ENCODE measurements around the gene MRPS9. TPM values are rescaled to one million over a fixed set of nuclear protein-coding genes. Genes with fewer than 3 reads are reported as not detected.

Gene MRPS9
- total RNA-seq: 18.7 TPM

DNA sequence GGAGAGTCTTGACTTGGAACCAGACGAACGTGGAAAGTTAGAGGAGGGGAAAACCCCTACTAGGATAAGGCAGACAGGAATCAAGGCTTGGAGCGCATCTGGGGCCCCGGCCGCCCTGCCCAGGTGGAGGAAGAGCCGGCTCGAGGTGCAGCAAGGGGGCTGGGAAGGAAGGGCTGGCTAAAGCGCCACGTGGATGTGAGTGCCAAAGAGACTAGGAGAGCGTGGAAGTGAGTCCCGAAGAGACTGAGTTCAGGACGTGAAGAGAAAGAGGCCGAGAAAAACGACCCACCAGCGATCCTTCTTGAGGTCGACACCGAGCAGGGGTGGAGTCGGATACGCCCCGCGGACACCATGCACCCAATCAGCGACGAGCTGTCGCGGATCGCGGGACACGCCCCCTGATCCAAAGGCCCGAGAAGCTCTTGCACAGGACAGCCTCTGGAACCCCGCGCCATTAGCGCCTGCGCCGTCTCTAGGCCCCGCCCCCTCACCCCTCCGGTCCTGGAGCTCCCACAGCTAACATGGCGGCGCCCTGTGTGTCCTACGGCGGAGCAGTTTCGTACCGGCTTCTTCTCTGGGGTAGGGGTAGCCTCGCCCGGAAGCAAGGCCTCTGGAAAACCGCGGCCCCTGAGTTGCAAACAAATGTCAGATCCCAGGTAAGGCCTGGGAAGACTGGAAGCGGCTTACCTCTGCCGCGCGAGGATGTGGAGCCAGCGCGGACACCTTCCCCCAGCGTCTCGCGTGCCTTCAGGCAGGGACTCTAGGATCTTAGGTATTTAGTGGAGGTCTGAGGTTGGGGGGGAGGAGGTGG lies at the start of gene MRPS9:
TSS of gene MRPS9 (plus strand) at position 498 of the 811 bp plus-strand sequence. CDS start at position 522, 24 bp downstream.
- Histone ChIP-seq H3K9me3 (no peaks in the 10 kb centered on the region), H3K27me3 (no peaks in the 10 kb centered on the region), H3K4me1 (peaks cover 0 to 3% of the 10 kb centered on the region in 2 donors), H3K27ac (peak within 1 kb of the TSS; percentile 73 to 82), H3K36me3 (no peaks in the 10 kb centered on the region), H3K4me3 (peak within 1 kb of the TSS; percentile 85 to 89)
- peak; percentile 95 to 98 for DNase-seq (ENCODE audit: low spot score in 2 of 2)
- TF ChIP-seq, protein P1, sequence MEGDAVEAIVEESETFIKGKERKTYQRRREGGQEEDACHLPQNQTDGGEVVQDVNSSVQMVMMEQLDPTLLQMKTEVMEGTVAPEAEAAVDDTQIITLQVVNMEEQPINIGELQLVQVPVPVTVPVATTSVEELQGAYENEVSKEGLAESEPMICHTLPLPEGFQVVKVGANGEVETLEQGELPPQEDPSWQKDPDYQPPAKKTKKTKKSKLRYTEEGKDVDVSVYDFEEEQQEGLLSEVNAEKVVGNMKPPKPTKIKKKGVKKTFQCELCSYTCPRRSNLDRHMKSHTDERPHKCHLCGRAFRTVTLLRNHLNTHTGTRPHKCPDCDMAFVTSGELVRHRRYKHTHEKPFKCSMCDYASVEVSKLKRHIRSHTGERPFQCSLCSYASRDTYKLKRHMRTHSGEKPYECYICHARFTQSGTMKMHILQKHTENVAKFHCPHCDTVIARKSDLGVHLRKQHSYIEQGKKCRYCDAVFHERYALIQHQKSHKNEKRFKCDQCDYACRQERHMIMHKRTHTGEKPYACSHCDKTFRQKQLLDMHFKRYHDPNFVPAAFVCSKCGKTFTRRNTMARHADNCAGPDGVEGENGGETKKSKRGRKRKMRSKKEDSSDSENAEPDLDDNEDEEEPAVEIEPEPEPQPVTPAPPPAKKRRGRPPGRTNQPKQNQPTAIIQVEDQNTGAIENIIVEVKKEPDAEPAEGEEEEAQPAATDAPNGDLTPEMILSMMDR (IDR thresholded peaks at IDR 0.05): no peak
- intact Hi-C loops (cut with DNase I): loop anchor here (2.0 to 5.0 kb wide), 2 partner anchors 185 to 300 kb away; partner anchors contain the start of gene C2orf49

DNA sequence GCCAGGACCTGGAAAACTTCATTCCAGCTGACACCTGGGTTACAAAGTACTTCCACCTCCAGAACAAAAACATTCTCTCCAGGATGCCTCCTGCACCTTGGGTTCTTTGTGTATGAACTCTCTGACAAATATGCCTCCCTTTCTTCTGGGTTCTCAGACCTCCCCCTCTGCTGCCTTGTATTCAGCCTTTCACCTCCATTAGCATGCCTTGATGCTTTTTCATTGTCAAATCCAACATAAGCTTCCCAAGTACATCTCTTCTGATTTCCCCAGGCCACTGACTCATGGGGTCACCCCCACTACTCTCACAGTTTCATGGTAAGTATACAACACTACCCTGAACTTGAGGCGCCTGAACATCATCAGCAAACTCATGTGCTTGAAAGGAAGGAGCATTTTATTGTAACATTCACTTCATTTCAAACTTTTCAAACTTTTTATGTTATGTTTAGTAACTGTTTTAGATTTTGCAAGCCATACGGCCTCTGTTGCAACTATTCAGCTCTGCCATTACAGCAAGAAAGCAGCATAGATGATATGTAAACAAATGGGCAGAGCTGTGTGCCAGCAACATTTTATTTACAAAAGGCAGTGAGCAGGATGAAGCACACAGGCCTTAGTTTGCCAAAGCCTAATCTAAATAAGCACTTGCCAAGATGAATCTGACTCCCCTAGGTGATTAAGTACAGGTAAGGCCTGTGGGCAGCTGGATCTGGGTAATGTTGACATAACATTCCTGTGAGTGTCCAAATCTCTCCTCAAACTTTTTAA lies 32.5 kb upstream of the MRPS9 start:
- H3K27ac ChIP-seq: no peak overlapping the region
- TF ChIP-seq, protein P1 (IDR thresholded peaks at IDR 0.05): no peak
- no peaks in the 10 kb centered on the region for H3K4me1 ChIP-seq
- intact Hi-C loops (cut with DNase I): no loop called here
- DNase-seq (ENCODE audit: low spot score in 2 of 2): no peak
- no peaks in the 10 kb centered on the region for H3K27me3 ChIP-seq
- no peaks in the 10 kb centered on the region for H3K9me3 ChIP-seq
- no peaks in the 10 kb centered on the region for H3K36me3 ChIP-seq
- no peak overlapping the region for H3K4me3 ChIP-seq

DNA sequence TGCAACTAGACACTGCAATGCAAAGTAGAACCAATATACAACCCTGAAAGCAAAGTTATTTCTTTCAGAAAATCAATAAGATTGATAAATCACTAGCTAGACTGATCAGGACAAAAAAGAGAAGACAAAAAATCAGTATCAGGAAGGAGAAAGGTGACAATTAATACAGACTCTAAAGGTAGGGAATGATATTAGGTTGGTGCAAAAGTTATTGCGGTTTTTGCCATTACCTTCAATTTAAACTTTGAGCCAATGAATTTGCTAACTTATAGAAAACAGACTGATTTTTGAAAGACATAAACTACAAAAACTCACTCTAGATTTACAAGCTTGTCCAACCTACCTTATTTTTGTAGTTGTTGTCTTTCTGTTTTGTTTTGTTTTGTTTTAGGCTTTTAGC lies 30.5 kb upstream of the MRPS9 start:
- Histone ChIP-seq H3K9me3 (peaks cover 0 to 8% of the 10 kb centered on the region in 2 donors), H3K36me3 (no peaks in the 10 kb centered on the region), H3K27ac (no peak overlapping the region), H3K4me3 (no peak overlapping the region), H3K27me3 (no peaks in the 10 kb centered on the region), H3K4me1 (no peaks in the 10 kb centered on the region)
- TF ChIP-seq, protein P1 (IDR thresholded peaks at IDR 0.05): no peak
- DNase-seq (ENCODE audit: low spot score in 2 of 2): no peak
- intact Hi-C loops (cut with DNase I): no loop called here

DNA sequence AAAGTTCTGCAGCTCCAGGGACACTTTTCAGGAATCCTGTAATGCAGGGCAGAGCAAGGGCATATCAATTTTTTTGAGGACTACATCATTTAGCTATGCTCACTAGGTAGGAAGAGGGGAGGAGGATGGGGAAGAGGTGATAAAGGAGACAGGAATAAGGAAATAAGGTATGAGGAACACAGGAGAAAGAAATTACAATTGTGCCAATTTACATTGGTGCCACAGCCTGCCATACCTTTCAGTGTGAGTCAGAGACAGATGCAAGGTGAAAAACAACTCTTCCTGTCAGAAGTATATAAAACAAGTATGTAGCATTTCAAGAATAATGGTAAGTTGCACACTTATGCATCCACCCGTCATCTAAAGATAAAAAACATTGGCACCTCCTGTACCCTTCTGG lies 5.4 kb upstream of the MRPS9 start:
- H3K27me3 ChIP-seq: no peaks in the 10 kb centered on the region
- intact Hi-C loops (cut with DNase I): no loop called here
- no peak overlapping the region for H3K27ac ChIP-seq
- H3K36me3 ChIP-seq: no peaks in the 10 kb centered on the region
- no peaks in the 10 kb centered on the region for H3K9me3 ChIP-seq
- TF ChIP-seq, protein P1 (IDR thresholded peaks at IDR 0.05): no peak
- no peak for DNase-seq (ENCODE audit: low spot score in 2 of 2)
- H3K4me3 ChIP-seq: no peak overlapping the region
- no peaks in the 10 kb centered on the region for H3K4me1 ChIP-seq

DNA sequence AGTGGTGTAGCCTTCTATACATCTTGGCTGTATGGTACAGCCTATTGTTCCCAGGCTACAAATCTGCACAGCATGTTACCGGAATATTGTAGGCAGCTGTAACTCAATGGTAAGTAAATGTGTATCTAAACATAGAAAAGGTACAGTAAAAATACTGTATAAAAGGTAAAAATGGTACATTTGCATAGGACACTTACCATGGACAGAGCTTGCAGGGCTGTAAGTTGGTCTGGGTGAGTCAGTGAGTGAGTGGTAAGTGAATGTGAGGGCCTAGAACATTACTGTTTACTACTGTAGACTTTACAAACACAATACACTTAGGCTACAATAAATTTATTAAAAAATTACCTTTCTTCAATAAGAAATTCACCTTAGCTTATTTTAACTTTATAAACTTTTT lies 3.7 kb upstream of the MRPS9 start:
- H3K9me3 ChIP-seq: no peaks in the 10 kb centered on the region
- no peak overlapping the region for H3K4me3 ChIP-seq
- peaks cover 0 to 3% of the 10 kb centered on the region in 2 donors for H3K4me1 ChIP-seq
- TF ChIP-seq, protein P1 (IDR thresholded peaks at IDR 0.05): no peak
- DNase-seq (ENCODE audit: low spot score in 2 of 2): no peak
- H3K27ac ChIP-seq: no peak overlapping the region
- intact Hi-C loops (cut with DNase I): no loop called here
- H3K36me3 ChIP-seq: no peaks in the 10 kb centered on the region
- H3K27me3 ChIP-seq: no peaks in the 10 kb centered on the region

All from ascending aorta (tissue), 2 donors.